SK-N-SH treated with all-trans-retinoic acid at 6 μM for 48 hours (cell line): ENCODE measurements around the gene TXNRD2.

ENCODE experiments used
- ARNTL ChIP-seq: fragments of 450-650 bp; formaldehyde crosslinking; IDR thresholded peaks from 2 replicates; pipeline ENCODE4 v1.5.0; 2020; ENCODE audit warnings: low read depth, mild to moderate bottlenecking, moderate library complexity, borderline replicate concordance
- BACH2 ChIP-seq: fragments of 250-450 bp; sonication (Bioruptor Pico); IDR thresholded peaks from 2 replicates; pipeline ENCODE4 v1.9.0; 2021; ENCODE audit warnings: mild to moderate bottlenecking, borderline replicate concordance
- CREB5 ChIP-seq: fragments of 250-450 bp; sonication (Bioruptor Pico); IDR thresholded peaks from 2 replicates; pipeline ENCODE4 v1.5.1; 2020; ENCODE audit warnings: low read depth, mild to moderate bottlenecking, moderate library complexity
- CSDC2 ChIP-seq: fragments of 250-450 bp; sonication (Bioruptor Pico); IDR thresholded peaks from 2 replicates; pipeline ENCODE4 v1.5.0; 2020; ENCODE audit warnings: mild to moderate bottlenecking, moderate library complexity
- CSRNP3 ChIP-seq: fragments of 250-450 bp; sonication (Bioruptor Pico); IDR thresholded peaks from 2 replicates; pipeline ENCODE4 v1.5.1; 2021; ENCODE audit warnings: mild to moderate bottlenecking, moderate library complexity
- PATZ1 ChIP-seq: fragments of 250-450 bp; sonication (Bioruptor Pico); IDR thresholded peaks from 2 replicates; pipeline ENCODE4 v1.8.0; 2020; ENCODE audit warnings: mild to moderate bottlenecking, moderate library complexity, borderline replicate concordance
- SNAI2 ChIP-seq: fragments of 250-450 bp; sonication (Bioruptor Pico); IDR thresholded peaks from 2 replicates; pipeline ENCODE4 v1.5.0; 2020; ENCODE audit warnings: mild to moderate bottlenecking, moderate library complexity
- TCF4 ChIP-seq: fragments of 250-450 bp; sonication (Bioruptor Pico); IDR thresholded peaks from 2 replicates; pipeline ENCODE4 v1.8.0; 2021; ENCODE audit warnings: mild to moderate bottlenecking, moderate library complexity, borderline replicate concordance
- TSHZ2 ChIP-seq: fragments of 250-450 bp; sonication (Bioruptor Pico); IDR thresholded peaks from 2 replicates; pipeline ENCODE4 v1.5.0; 2020; ENCODE audit warnings: mild to moderate bottlenecking, moderate library complexity
- ZC3H10 ChIP-seq: fragments of 250-450 bp; sonication (Bioruptor Pico); IDR thresholded peaks from 2 replicates; pipeline ENCODE4 v1.5.1; 2021; ENCODE audit warnings: mild to moderate bottlenecking, moderate library complexity
- ZFP3 ChIP-seq: fragments of 250-450 bp; sonication (Bioruptor Pico); IDR thresholded peaks from 2 replicates; pipeline ENCODE4 v1.5.0; 2020; ENCODE audit warnings: mild to moderate bottlenecking, moderate library complexity
- ZFP30 ChIP-seq: fragments of 450-650 bp; formaldehyde crosslinking; IDR thresholded peaks from 2 replicates; pipeline ENCODE4 v1.5.0; 2022; ENCODE audit warnings: mild to moderate bottlenecking, moderate library complexity
- ZNF565 ChIP-seq: fragments of 450-650 bp; formaldehyde crosslinking; conservative IDR thresholded peaks from 2 replicates; pipeline ENCODE4 v1.5.0; 2020; ENCODE audit warnings: low read depth, mild to moderate bottlenecking, moderate library complexity

- TF ChIP-seq ZNF565 (CRISPR knock-in tag), result no peak
- no peak for TF ChIP-seq SNAI2 (CRISPR knock-in tag)
- TF ChIP-seq PATZ1 (CRISPR knock-in tag), result no peak
- TF ChIP-seq TCF4 (CRISPR knock-in tag), result no peak
- no peak for TF ChIP-seq TSHZ2 (CRISPR knock-in tag)
- TF ChIP-seq CSRNP3, result no peak
- TF ChIP-seq ZFP3 (CRISPR knock-in tag), result no peak
- TF ChIP-seq ZFP30 (CRISPR knock-in tag), result no peak
- no peak for TF ChIP-seq CSDC2 (CRISPR knock-in tag)
- TF ChIP-seq ARNTL, result no peak
- no peak for TF ChIP-seq CREB5 (CRISPR knock-in tag)
- no peak for TF ChIP-seq ZC3H10 (CRISPR knock-in tag)
- no peak for TF ChIP-seq BACH2 (CRISPR knock-in tag)
Measured at GRCh38 chr22:19972652-19973550, 31.3 kb upstream of the TXNRD2 start.
